Upper lobe of left lung (tissue), 6 donors: ENCODE measurements around the gene ABR. TPM values are rescaled to one million over a fixed set of nuclear protein-coding genes. Genes with fewer than 3 reads are reported as not detected.

Experiments
- ATAC-seq, 2 donors: fragments of 200-7000 bp; cut with Tn5 transposase; one replicate each; pipeline ENCODE4 v1.9.1; 2022; ENCODE audit warnings: mild to moderate bottlenecking in 2 of 2, moderate library complexity in 2 of 2; ENCODE audit not compliant: low FRiP score in 2 of 2
- DNase-seq, 2 donors: peaks; one replicate each; pipeline ENCODE4 v3.0.0-alpha.2; 2019 to 2020
- H3K27ac ChIP-seq, 4 donors: fragments of 200-600 bp; sonication (generic); one replicate each; pipeline ENCODE4 v1.5.1; 2016 to 2019
- H3K27me3 ChIP-seq, 4 donors: fragments of 200-600 bp; sonication (generic); one replicate each; pipeline ENCODE4 v1.5.1; 2017 to 2019
- H3K36me3 ChIP-seq, 4 donors: fragments of 200-600 bp; sonication (generic); one replicate each; pipeline ENCODE4 v1.5.1; 2016 to 2019
- H3K4me1 ChIP-seq, 4 donors: fragments of 200-600 bp; sonication (generic); one replicate each; pipeline ENCODE4 v1.5.1; 2018 to 2019
- H3K4me3 ChIP-seq, 4 donors: fragments of 200-600 bp; sonication (generic); one replicate each; pipeline ENCODE4 v1.5.1; 2017 to 2019; ENCODE audit warnings: mild to moderate bottlenecking in 2 of 4, moderate library complexity in 1 of 4
- H3K9me3 ChIP-seq, 4 donors: fragments of 200-600 bp; sonication (generic); one replicate each; pipeline ENCODE4 v1.5.1; 2018 to 2019
- CTCF ChIP-seq, 6 experiments: fragments of 450-650 bp in 4 of 6; fragments of 200-600 bp in 2 of 6; sonication (generic) in 2 of 6; IDR thresholded peaks; one replicate each; pipeline ENCODE4 v1.5.1; 2016 to 2019; ENCODE audit warnings: antibody characterized with exemption in 6 of 6
- EP300 ChIP-seq, 4 donors: sonication (generic); formaldehyde crosslinking; IDR thresholded peaks; one replicate each; pipeline ENCODE4 v1.5.1; 2017; ENCODE audit warnings: antibody characterized with exemption in 4 of 4, control low read depth in 2 of 4
- POLR2A ChIP-seq, 4 donors: fragments of 450-650 bp; IDR thresholded peaks; one replicate each; pipeline ENCODE4 v1.5.1; 2016 to 2017; ENCODE audit warnings: antibody characterized with exemption in 4 of 4, mild to moderate bottlenecking in 2 of 4
- POLR2AphosphoS5 ChIP-seq, 2 donors: sonication (generic); formaldehyde crosslinking; IDR thresholded peaks; one replicate each; pipeline ENCODE4 v1.5.1; 2017; ENCODE audit warnings: antibody characterized with exemption in 2 of 2
- WGBS, 2 donors: methylation state at CpG; one replicate each; pipeline ENCODE4 v1.1.5; 2017 to 2018; 5-methylcytosine and 5-hydroxymethylcytosine counted together
- total RNA-seq, 6 donors: library from RNA; depleted of rRNA in 4 of 6; stranded (reverse); fragments of >200 nt in 4 of 6; gene quantifications; one replicate each; pipeline versions ENCODE4 v1.1.0 to v1.2.1, GENCODE V29; 2016 to 2021
- donor health status: DM: no; HTN: no; CAD: no; lungs with moderate emphysema.
- donor health status: DM: no; HTN: yes; CAD: no; lungs with severe emphysema.

Gene ABR
- total RNA-seq, 6 donors from 2014 or later: 117 to 645 (median 206) TPM

- Histone ChIP-seq H3K27ac (no peak overlapping the region), H3K27me3 (no peaks in the 10 kb centered on the region), H3K4me3 (no peak overlapping the region), H3K4me1 (peaks cover 0 to 8% (median 3%) of the 10 kb centered on the region in 4 donors), H3K9me3 (no peaks in the 10 kb centered on the region), H3K36me3 (no peaks in the 10 kb centered on the region)
- WGBS, 2 donors: 82 to 83% methylated on average over 5 of the region's 5 CpGs
- ATAC-seq (no peak), DNase-seq (no peak)
- TF ChIP-seq CTCF (IDR thresholded peaks at IDR 0.05) (no peak), EP300 (IDR thresholded peaks at IDR 0.05) (no peak), POLR2AphosphoS5 (IDR thresholded peaks at IDR 0.05) (no peak), POLR2A (IDR thresholded peaks at IDR 0.05) (no peak)
Observed at GRCh38 chr17:1211287-1211686, 31.5 kb upstream of the ABR start.

- DNase-seq: no peak
- H3K27ac ChIP-seq: no peak overlapping the region
Observed at GRCh38 chr17:1208966-1209365, 29.2 kb upstream of the ABR start.

GRCh38 chr17:1206026-1206777, 26.4 kb upstream of the ABR start:
- peaks cover 8 to 18% (median 11%) of the 10 kb centered on the region in 4 donors for H3K4me1 ChIP-seq

More at GRCh38 chr17:1208966-1209365, 29.2 kb upstream of the ABR start:
- H3K27me3 ChIP-seq: no peaks in the 10 kb centered on the region
- 88 to 89% methylated on average over 6 of the region's 6 CpGs for WGBS, 2 donors
- no peaks in the 10 kb centered on the region for H3K9me3 ChIP-seq
- H3K36me3 ChIP-seq: no peaks in the 10 kb centered on the region
- H3K4me3 ChIP-seq: no peak overlapping the region
- TF ChIP-seq EP300 (IDR thresholded peaks at IDR 0.05): no peak
- TF ChIP-seq CTCF (IDR thresholded peaks at IDR 0.05): no peak
- no peak for TF ChIP-seq POLR2AphosphoS5 (IDR thresholded peaks at IDR 0.05)
- no peak for TF ChIP-seq POLR2A (IDR thresholded peaks at IDR 0.05)
- peaks cover 2 to 12% (median 5%) of the 10 kb centered on the region in 4 donors for H3K4me1 ChIP-seq
- ATAC-seq: no peak

DNA sequence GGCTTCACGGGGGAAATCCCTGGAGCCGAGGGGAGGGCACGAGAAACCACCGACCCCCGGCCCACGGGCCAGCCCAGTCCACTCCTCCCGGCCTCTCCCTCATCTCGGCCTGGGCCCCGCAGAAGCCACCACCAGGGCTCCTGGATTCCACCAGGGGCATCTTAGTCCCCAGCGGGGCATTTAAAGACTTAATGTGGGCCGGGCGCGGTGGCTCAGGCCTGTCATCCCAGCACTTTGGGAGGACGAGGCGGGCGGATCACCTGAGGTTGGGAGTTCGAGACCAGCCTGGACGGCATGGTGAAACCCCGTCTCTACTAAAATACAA, 24.1 kb upstream of the ABR start:
- Histone ChIP-seq H3K27ac (peak overlapping the region; percentile 70 to 83 (median 76)), H3K4me3 (peak overlapping the region in 3 of 4 donors; percentile 56 to 71 (median 61)), H3K9me3 (no peaks in the 10 kb centered on the region), H3K4me1 (peaks cover 8 to 26% (median 21%) of the 10 kb centered on the region in 4 donors), H3K27me3 (no peaks in the 10 kb centered on the region), H3K36me3 (no peaks in the 10 kb centered on the region)
- no peak for ATAC-seq
- no peak for DNase-seq
- WGBS, 2 donors: 61 to 93% methylated on average over 3 to 18 of the region's 19 CpGs
- TF ChIP-seq EP300 (IDR thresholded peaks at IDR 0.05) (no peak), POLR2A (IDR thresholded peaks at IDR 0.05) (no peak), CTCF (IDR thresholded peaks at IDR 0.05) (no peak), POLR2AphosphoS5 (IDR thresholded peaks at IDR 0.05) (no peak)

More at GRCh38 chr17:1206026-1206777, 26.4 kb upstream of the ABR start:
- Histone ChIP-seq H3K27me3 (no peaks in the 10 kb centered on the region), H3K36me3 (no peaks in the 10 kb centered on the region), H3K4me3 (no peak overlapping the region), H3K9me3 (no peaks in the 10 kb centered on the region), H3K27ac (peak overlapping the region in 3 of 4 donors; percentile 24 to 53 (median 28))
- WGBS, 2 donors: 63 to 79% methylated on average over 12 of the region's 12 CpGs
- ATAC-seq (peak in 1 of 2 donors; percentile 47), DNase-seq (peak in 1 of 2 donors; percentile 70)
- peak in 1 of 4 donors; percentile 30 for TF ChIP-seq POLR2A (IDR thresholded peaks at IDR 0.05)
- TF ChIP-seq CTCF (IDR thresholded peaks at IDR 0.05): no peak
- TF ChIP-seq POLR2AphosphoS5 (IDR thresholded peaks at IDR 0.05): no peak
- no peak for TF ChIP-seq EP300 (IDR thresholded peaks at IDR 0.05)
